GM21723 (cell line): ENCODE measurements around the gene KCNMA1.

ENCODE experiments used
- ATAC-seq: cut with Tn5 transposase; IDR thresholded peaks from one replicate; pipeline ENCODE4 v1.9.1; 2021; ENCODE audit warnings: mild to moderate bottlenecking, moderate library complexity; ENCODE audit not compliant: unreplicated experiment

The KCNMA1 gene

GRCh38 chr10:77563638-77564270 is 73.9 kb downstream of the KCNMA1 start:
- no peak for ATAC-seq

GRCh38 chr10:77562742-77563141 is 74.9 kb downstream of the KCNMA1 start:
- ATAC-seq = no peak

- ATAC-seq = no peak
These were observed 75.6 kb downstream of the KCNMA1 start for GRCh38 chr10:77561991-77562390.

- ATAC-seq = no peak
These were observed 77.1 kb downstream of the KCNMA1 start for GRCh38 chr10:77560471-77560870.

- no peak for ATAC-seq
These were observed 77.6 kb downstream of the KCNMA1 start for GRCh38 chr10:77560052-77560451.

- no peak for ATAC-seq
These were observed 80.5 kb downstream of the KCNMA1 start for GRCh38 chr10:77556990-77557601.

- ATAC-seq = no peak
These were observed 81.9 kb downstream of the KCNMA1 start for GRCh38 chr10:77555591-77556212.

- ATAC-seq = no peak
These were observed 82.6 kb downstream of the KCNMA1 start for GRCh38 chr10:77554996-77555397.

GRCh38 chr10:77553966-77554365 is 83.6 kb downstream of the KCNMA1 start:
- ATAC-seq = no peak

- ATAC-seq = no peak
These were observed 84.3 kb downstream of the KCNMA1 start for GRCh38 chr10:77553311-77553710.

- no peak for ATAC-seq
These were observed 85.4 kb downstream of the KCNMA1 start for GRCh38 chr10:77552252-77552651.

- ATAC-seq = no peak
These were observed 87.2 kb downstream of the KCNMA1 start for GRCh38 chr10:77550378-77550777.

- no peak for ATAC-seq
These were observed 88.9 kb downstream of the KCNMA1 start for GRCh38 chr10:77548671-77549070.

GRCh38 chr10:77548157-77548556 is 89.5 kb downstream of the KCNMA1 start:
- no peak for ATAC-seq

- ATAC-seq = no peak
These were observed 90.1 kb downstream of the KCNMA1 start for GRCh38 chr10:77547307-77548050.

GRCh38 chr10:77546042-77546441 is 91.6 kb downstream of the KCNMA1 start:
- no peak for ATAC-seq

GRCh38 chr10:77545585-77545984 is 92.0 kb downstream of the KCNMA1 start:
- no peak for ATAC-seq

- no peak for ATAC-seq
These were observed 93.0 kb downstream of the KCNMA1 start for GRCh38 chr10:77544617-77545016.

- no peak for ATAC-seq
These were observed 94.8 kb downstream of the KCNMA1 start for GRCh38 chr10:77542710-77543259.

GRCh38 chr10:77541944-77542343 is 95.7 kb downstream of the KCNMA1 start:
- no peak for ATAC-seq

GRCh38 chr10:77541247-77541646 is 96.4 kb downstream of the KCNMA1 start:
- no peak for ATAC-seq
